ENCODE results near the gene CCDC51. TPM values are rescaled to one million over a fixed set of nuclear protein-coding genes. Genes with fewer than 3 reads are reported as not detected.

Gene CCDC51
- total RNA-seq, 4 donors from 2014 or later, result 8.3 to 19.8 (median 16.1) TPM

DNA sequence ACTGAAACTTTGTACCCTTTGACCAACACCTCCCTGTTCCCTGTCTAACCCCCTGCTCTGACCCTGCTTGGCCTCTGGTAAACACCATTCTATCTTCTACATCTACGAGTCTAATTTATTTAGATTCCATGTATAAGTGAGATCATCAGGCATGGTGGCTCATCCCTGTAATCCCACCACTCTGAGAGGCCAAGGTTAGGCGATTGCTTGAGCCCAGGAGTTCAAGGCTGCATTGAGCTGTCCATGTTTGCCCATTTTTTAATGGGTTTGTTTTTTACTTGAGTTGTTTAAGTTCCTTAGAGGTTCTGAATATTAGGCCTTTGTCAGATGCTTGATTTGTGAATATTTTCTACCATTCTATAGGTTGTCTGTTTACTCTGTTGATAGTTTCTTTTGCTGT lies 51.0 kb downstream of the CCDC51 start:
- TF ChIP-seq, protein P1, sequence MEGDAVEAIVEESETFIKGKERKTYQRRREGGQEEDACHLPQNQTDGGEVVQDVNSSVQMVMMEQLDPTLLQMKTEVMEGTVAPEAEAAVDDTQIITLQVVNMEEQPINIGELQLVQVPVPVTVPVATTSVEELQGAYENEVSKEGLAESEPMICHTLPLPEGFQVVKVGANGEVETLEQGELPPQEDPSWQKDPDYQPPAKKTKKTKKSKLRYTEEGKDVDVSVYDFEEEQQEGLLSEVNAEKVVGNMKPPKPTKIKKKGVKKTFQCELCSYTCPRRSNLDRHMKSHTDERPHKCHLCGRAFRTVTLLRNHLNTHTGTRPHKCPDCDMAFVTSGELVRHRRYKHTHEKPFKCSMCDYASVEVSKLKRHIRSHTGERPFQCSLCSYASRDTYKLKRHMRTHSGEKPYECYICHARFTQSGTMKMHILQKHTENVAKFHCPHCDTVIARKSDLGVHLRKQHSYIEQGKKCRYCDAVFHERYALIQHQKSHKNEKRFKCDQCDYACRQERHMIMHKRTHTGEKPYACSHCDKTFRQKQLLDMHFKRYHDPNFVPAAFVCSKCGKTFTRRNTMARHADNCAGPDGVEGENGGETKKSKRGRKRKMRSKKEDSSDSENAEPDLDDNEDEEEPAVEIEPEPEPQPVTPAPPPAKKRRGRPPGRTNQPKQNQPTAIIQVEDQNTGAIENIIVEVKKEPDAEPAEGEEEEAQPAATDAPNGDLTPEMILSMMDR (IDR thresholded peaks at IDR 0.05; ENCODE audit: low read depth), result no peak

DNA sequence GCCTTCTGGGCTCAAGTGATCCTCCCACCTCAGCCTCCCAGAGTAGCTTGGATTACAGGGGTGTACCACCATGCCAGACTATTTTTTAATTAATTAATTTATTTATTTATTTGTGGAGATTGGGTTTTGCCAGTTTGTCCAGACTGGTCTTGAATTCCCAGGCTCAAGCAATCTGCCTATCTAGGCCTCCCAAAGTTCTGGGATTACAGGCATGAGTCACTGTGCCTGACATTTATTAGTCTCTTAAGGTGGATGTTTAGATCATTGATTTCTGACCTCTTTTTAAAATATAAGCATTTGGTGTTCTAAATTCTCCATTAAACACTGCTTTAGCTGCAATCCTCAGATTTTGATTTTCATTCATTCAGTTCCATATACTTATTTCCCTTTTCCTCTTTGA lies 52.3 kb downstream of the CCDC51 start:
- TF ChIP-seq, protein P1 (IDR thresholded peaks at IDR 0.05; ENCODE audit: low read depth), result no peak

Other genes starting within 250 kb of the CCDC51 start
- gene CAMP, start 216.6 kb downstream of the CCDC51 start, total RNA-seq, result 10 to 100 TPM in 1 of 4 donors, not detected in 3; 21.4 TPM
- 10 to 100 TPM; 12.6 to 24.7 (median 17.1) TPM for gene ZNF589, start 199.0 kb downstream of the CCDC51 start, total RNA-seq
- 10 to 100 TPM; 18.5 to 25.4 (median 24.2) TPM for gene NME6, start 138.8 kb downstream of the CCDC51 start, total RNA-seq
- gene SPINK8, start 106.5 kb downstream of the CCDC51 start, total RNA-seq, result not detected
- gene FBXW12, start 67.9 kb downstream of the CCDC51 start, total RNA-seq, result 1 to 10 TPM in 1 of 4 donors, not detected in 3; 1.1 TPM
- 10 to 100 TPM; 33.8 to 74.0 (median 53.2) TPM for gene PLXNB1, start 10.0 kb downstream of the CCDC51 start, total RNA-seq
- gene TMA7, start 138 bp upstream of the CCDC51 start, total RNA-seq, result 100 to 1,000 TPM; 272 to 488 (median 350) TPM
- 10 to 100 TPM in 1 of 4 donors, 1 to 10 TPM in 3; 4.1 to 10.7 (median 6.0) TPM for gene ATRIP, start 6.6 kb upstream of the CCDC51 start, total RNA-seq
- gene SHISA5, start 64.1 kb upstream of the CCDC51 start, total RNA-seq, result 10 to 100 TPM; 64.1 to 90.6 (median 75.4) TPM
- 1 to 10 TPM; 1.6 to 8.8 (median 2.5) TPM for gene PFKFB4, start 116.7 kb upstream of the CCDC51 start, total RNA-seq
- gene UCN2, start 123.7 kb upstream of the CCDC51 start, total RNA-seq, result not detected
- 1 to 10 TPM in 1 of 4 donors, under 1 TPM in 3; 0.16 to 1.5 (median 0.59) TPM for gene COL7A1, start 155.2 kb upstream of the CCDC51 start, total RNA-seq
- gene UQCRC1, start 169.5 kb upstream of the CCDC51 start, total RNA-seq, result 100 to 1,000 TPM in 3 of 4 donors, 10 to 100 TPM in 1; 95.2 to 358 (median 203) TPM
- gene TMEM89, start 181.7 kb upstream of the CCDC51 start, total RNA-seq, result not detected
- gene SLC26A6, start 195.3 kb upstream of the CCDC51 start, total RNA-seq, result 10 to 100 TPM in 3 of 4 donors, 1 to 10 TPM in 1; 4.2 to 18.9 (median 18.1) TPM
- under 1 TPM; 0.33 to 0.75 (median 0.48) TPM for gene CELSR3, start 222.8 kb upstream of the CCDC51 start, total RNA-seq
- 10 to 100 TPM; 20.5 to 49.2 (median 23.8) TPM for gene NCKIPSD, start 245.8 kb upstream of the CCDC51 start, total RNA-seq

All from subcutaneous adipose tissue (tissue), 4 donors.